Measurements from ENCODE around the gene JAK2.

- TF ChIP-seq EZH2phosphoT487 (IDR thresholded peaks at IDR 0.05; ENCODE audit: low read depth, severe bottlenecking, unreplicated experiment): no peak
- no peak for TF ChIP-seq CTCF (IDR thresholded peaks at IDR 0.05; ENCODE audit: poor library complexity)
- TF ChIP-seq EZH2 (IDR thresholded peaks at IDR 0.05; ENCODE audit: borderline replicate concordance): no peak
Observed at GRCh38 chr9:4936823-4937222, 48.2 kb upstream of the JAK2 start.
